Peyer's patch (tissue), 4 donors: Measurements from ENCODE around the gene FOXO6.

ENCODE experiments used
- POLR2A ChIP-seq, 2 donors: fragments of 450-650 bp; IDR thresholded peaks; one replicate each; pipeline ENCODE4 v1.5.1; 2017; ENCODE audit warnings: antibody characterized with exemption in 2 of 2, mild to moderate bottlenecking in 2 of 2, moderate library complexity in 2 of 2
- TF ChIP-seq, protein P1 (sequence below), 6 experiments: fragments of 450-650 bp in 4 of 6; fragments of 200-600 bp in 2 of 6; sonication (generic) in 1 of 6; IDR thresholded peaks; one replicate each; pipeline ENCODE4 v1.5.1; 2017 to 2019; ENCODE audit warnings: antibody characterized with exemption in 6 of 6, mild to moderate bottlenecking in 3 of 6, moderate library complexity in 1 of 6

DNA sequence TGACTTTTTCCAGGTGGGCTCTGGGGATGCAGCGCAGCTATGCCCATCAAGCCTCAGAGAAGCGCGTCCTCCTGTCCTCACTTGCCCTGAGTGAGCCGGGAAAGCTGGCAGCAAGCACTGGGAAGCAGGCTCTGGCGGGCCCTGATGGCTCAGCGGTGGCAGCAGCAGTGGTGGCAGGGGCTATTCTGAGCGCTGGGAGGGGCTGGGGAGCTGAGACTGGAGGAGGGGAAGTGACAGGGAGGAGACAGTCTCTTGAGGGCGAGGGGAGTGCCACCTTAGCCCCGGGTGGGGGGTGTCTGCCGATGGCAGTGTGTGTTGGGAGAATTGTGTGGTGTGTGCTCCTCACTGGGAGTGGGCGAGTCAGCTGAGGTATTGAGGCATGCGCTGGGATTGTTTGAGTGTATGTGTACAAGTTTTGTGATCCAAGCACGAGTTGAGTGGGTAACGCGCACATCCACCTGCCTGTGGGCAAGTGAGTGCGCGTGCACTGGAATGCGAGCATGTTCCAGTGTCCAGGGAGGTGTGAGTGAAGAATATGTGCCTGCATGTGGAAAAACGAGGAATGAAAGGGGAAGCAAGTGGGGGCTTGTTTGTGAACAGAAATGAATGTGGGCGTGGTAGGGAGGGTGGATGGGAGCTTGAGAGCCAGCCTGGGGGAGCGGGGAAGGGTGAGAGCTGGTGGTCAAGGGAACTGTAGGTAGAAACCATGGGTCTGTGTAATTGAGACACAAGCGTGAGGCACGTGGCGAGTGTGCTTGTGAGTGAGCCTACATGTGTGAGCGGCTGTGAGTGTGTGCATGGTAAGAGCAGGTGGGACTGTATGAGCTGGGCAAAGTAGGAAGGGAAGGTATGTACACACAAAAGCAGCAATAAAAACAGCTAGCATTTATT lies 2.9 kb upstream of the FOXO6 start:
- TF ChIP-seq, protein P1, sequence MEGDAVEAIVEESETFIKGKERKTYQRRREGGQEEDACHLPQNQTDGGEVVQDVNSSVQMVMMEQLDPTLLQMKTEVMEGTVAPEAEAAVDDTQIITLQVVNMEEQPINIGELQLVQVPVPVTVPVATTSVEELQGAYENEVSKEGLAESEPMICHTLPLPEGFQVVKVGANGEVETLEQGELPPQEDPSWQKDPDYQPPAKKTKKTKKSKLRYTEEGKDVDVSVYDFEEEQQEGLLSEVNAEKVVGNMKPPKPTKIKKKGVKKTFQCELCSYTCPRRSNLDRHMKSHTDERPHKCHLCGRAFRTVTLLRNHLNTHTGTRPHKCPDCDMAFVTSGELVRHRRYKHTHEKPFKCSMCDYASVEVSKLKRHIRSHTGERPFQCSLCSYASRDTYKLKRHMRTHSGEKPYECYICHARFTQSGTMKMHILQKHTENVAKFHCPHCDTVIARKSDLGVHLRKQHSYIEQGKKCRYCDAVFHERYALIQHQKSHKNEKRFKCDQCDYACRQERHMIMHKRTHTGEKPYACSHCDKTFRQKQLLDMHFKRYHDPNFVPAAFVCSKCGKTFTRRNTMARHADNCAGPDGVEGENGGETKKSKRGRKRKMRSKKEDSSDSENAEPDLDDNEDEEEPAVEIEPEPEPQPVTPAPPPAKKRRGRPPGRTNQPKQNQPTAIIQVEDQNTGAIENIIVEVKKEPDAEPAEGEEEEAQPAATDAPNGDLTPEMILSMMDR (IDR thresholded peaks at IDR 0.05): no peak
- no peak for TF ChIP-seq POLR2A (IDR thresholded peaks at IDR 0.05)
